ENCODE results near the gene CAPN5. TPM values are rescaled to one million over a fixed set of nuclear protein-coding genes. Genes with fewer than 3 reads are reported as not detected.

The CAPN5 gene
- total and polyA plus RNA-seq, 2 of the 8 experiments (the other 6 are each of a cell fraction or from before 2014, with no cell fraction given): 21.5 to 22.4 TPM

- H3K36me3 ChIP-seq (ENCODE audit: control insufficient read depth in 2 of 4, insufficient read depth in 4 of 4, low read length in 3 of 4): no peaks in the 10 kb centered on the region
- no peak overlapping the region for H3K23ac ChIP-seq (ENCODE audit: insufficient read length)
- no peak for DNase-seq (ENCODE audit: low read depth in 1 of 2, low spot score in 2 of 2)
- no peak overlapping the region for H3K56ac ChIP-seq (replicated peaks; ENCODE audit: insufficient read length, low read depth, low read length)
- no peak overlapping the region for H3K27ac ChIP-seq (ENCODE audit: low read depth, low read length)
- H3K79me2 ChIP-seq (ENCODE audit: control insufficient read depth in 1 of 2, insufficient read depth in 2 of 2, low read length in 2 of 2): no peaks in the 10 kb centered on the region
- H4K20me1 ChIP-seq (replicated peaks in 1 of 2; ENCODE audit: control insufficient read depth in 1 of 2, insufficient read depth in 2 of 2, low read length in 2 of 2): no peaks in the 10 kb centered on the region
- TF ChIP-seq RAD21 (IDR thresholded peaks at IDR 0.05 in 1 of 2, conservative IDR thresholded peaks at IDR 0.05 in 1 of 2; ENCODE audit: low read depth in 2 of 2, low read length in 2 of 2) (no peak), TBP (IDR thresholded peaks at IDR 0.05; ENCODE audit: low read depth, low read length) (no peak)
- H2BK20ac ChIP-seq (ENCODE audit: low read length): no peak overlapping the region
- no peak overlapping the region for H3K14ac ChIP-seq (ENCODE audit: insufficient read length)
- WGBS, 2 experiments (ENCODE audit: extremely low coverage in 1 of 2, insufficient coverage in 1 of 2, insufficient read length in 1 of 2, insufficient replicate concordance in 2 of 2, low coverage in 1 of 2, low lambda C conversion rate in 2 of 2, missing lambda C conversion rate in 1 of 2): 87% methylated on average over 8 of the region's 8 CpGs; no CpG with 5 or more reads in 1 of the 2 experiments
- H3K4me1 ChIP-seq (replicated peaks in 1 of 4; ENCODE audit: control insufficient read depth in 3 of 4, insufficient read depth in 4 of 4, low read length in 3 of 4): no peaks in the 10 kb centered on the region
- H3K18ac ChIP-seq (ENCODE audit: extremely low read depth, low read length): no peak overlapping the region
- H4K5ac ChIP-seq (ENCODE audit: insufficient read length, low read depth, low read length): no peak overlapping the region
- no peak overlapping the region for H4K91ac ChIP-seq (replicated peaks; ENCODE audit: insufficient read length, low read length)
- H2BK15ac ChIP-seq (ENCODE audit: low read length): no peak overlapping the region
- ChIA-PET CTCF (ENCODE audit: partially characterized antibody) (interaction anchor here (0.9 to 19.1 kb wide), 11 partner anchors 10 to 440 kb away, joined by 3 to 297 read pairs (median 8); partner anchors contain the start of gene MYO7A), POLR2A (ENCODE audit: partially characterized antibody) (interaction anchor here (0.8 kb wide), 1 partner anchor 10 kb away, joined by 3 read pairs; no protein-coding TSS in a partner anchor)
- no peaks in the 10 kb centered on the region for H3K79me1 ChIP-seq (ENCODE audit: low read depth, low read length)
- H3K9me3 ChIP-seq (ENCODE audit: insufficient read depth in 2 of 2, low read depth in 1 of 2, low read length in 1 of 2): no peaks in the 10 kb centered on the region
- no peak overlapping the region for H2AK5ac ChIP-seq (ENCODE audit: low read depth, low read length)
- H3K4me2 ChIP-seq (ENCODE audit: insufficient read depth in 1 of 2, low read depth in 2 of 2, low read length in 2 of 2): no peak overlapping the region
- FAIRE-seq: no peak
- no peaks in the 10 kb centered on the region for H3K23me2 ChIP-seq (ENCODE audit: low read depth, low read length)
- H3K27me3 ChIP-seq (replicated peaks in 1 of 4; ENCODE audit: control insufficient read depth in 3 of 4, extremely low read depth in 1 of 4, insufficient read depth in 3 of 4, low read length in 3 of 4): no peaks in the 10 kb centered on the region
- no peak overlapping the region for H4K8ac ChIP-seq (ENCODE audit: extremely low read depth, insufficient read depth, low read length)
- no peak overlapping the region for H3K4ac ChIP-seq (replicated peaks; ENCODE audit: insufficient read length, low read depth, low read length)
- no peak overlapping the region for H3K9ac ChIP-seq (replicated peaks in 1 of 4; ENCODE audit: extremely low read depth in 1 of 4, low read depth in 3 of 4, low read length in 3 of 4)
- no peak overlapping the region for H2AFZ ChIP-seq (ENCODE audit: low read length)
- H3K4me3 ChIP-seq (ENCODE audit: extremely low read depth in 1 of 4, insufficient read depth in 2 of 4, low read depth in 3 of 4, low read length in 4 of 4): no peak overlapping the region
- no peak overlapping the region for H2BK5ac ChIP-seq (ENCODE audit: low read depth, low read length)
- no peak overlapping the region for H2BK12ac ChIP-seq (ENCODE audit: low read depth, low read length)
- H2BK120ac ChIP-seq (replicated peaks; ENCODE audit: low read depth, low read length): no peak overlapping the region
Measured at GRCh38 chr11:77104727-77105126, 38.0 kb downstream of the CAPN5 start.
